SK-N-SH (cell line): ENCODE data around the gene KRT75. TPM values are rescaled to one million over a fixed set of nuclear protein-coding genes. Genes with fewer than 3 reads are reported as not detected.

Source experiments
- CTCF ChIA-PET: fragments of 300-600, 350-600 bp; formaldehyde crosslinking; extraction: SDS; loops from one replicate; lab custom pipeline; 2021; lab: Yijun Ruan, JAX
- POLR2A ChIA-PET: fragments of 350-600 bp; sonication (Branson Sonifier 250); formaldehyde crosslinking; extraction: SDS; loops from one replicate; lab custom pipeline; 2020; ENCODE audit warnings: antibody characterized with exemption, inconsistent platforms; lab: Yijun Ruan, JAX
- DNase-seq: peaks from one replicate; pipeline ENCODE4 v3.0.0; 2012
- H2AFZ ChIP-seq: fragments of 200-600 bp; sonication (generic); 2 replicates; pipeline ENCODE4 v1.8.1; 2016; ENCODE audit warnings: antibody characterized with exemption, mild to moderate bottlenecking, low read depth
- H3F3A ChIP-seq: fragments of 200-600 bp; sonication (generic); replicated peaks from 2 replicates; pipeline ENCODE3; 2016; ENCODE audit warnings: antibody characterized with exemption, mild to moderate bottlenecking; ENCODE audit not compliant: insufficient read depth
- H3K27ac ChIP-seq, 2 experiments: fragments of 200-500 bp in 1 of 2; fragments of 200-600 bp in 1 of 2; sonication (Bioruptor generic) in 1 of 2; sonication (generic), shearing (Covaris generic) in 1 of 2; 2 replicates each; pipeline versions ENCODE4 v1.5.1 to v1.6.1; 2014 to 2016; ENCODE audit warnings: low read depth in 2 of 2, inconsistent platforms in 1 of 2, low read length in 1 of 2, mild to moderate bottlenecking in 1 of 2, mixed read lengths in 1 of 2
- H3K27me3 ChIP-seq: fragments of 200-600 bp; sonication (generic), shearing (Covaris generic); 2 replicates; pipeline ENCODE4 v1.6.1; 2016; ENCODE audit warnings: mixed run types; ENCODE audit not compliant: insufficient read depth
- H3K36me3 ChIP-seq, 2 experiments: fragments of 200-500 bp in 1 of 2; fragments of 200-600 bp in 1 of 2; sonication (Bioruptor generic) in 1 of 2; sonication (generic) in 1 of 2; replicated peaks in 1 of 2; 2 replicates each; pipeline versions ENCODE3 to v1.5.1; 2014 to 2016; ENCODE audit warnings: low read length in 1 of 2, mild to moderate bottlenecking in 1 of 2; ENCODE audit not compliant: insufficient read depth in 2 of 2, control insufficient read depth in 1 of 2
- H3K4me1 ChIP-seq, 2 experiments: fragments of 200-500 bp in 1 of 2; fragments of 200-600 bp in 1 of 2; sonication (Bioruptor generic) in 1 of 2; sonication (generic), shearing (Covaris generic) in 1 of 2; 2 replicates each; pipeline versions ENCODE4 v1.5.1 to v1.6.1; 2014 to 2016; ENCODE audit warnings: low read depth in 1 of 2, low read length in 1 of 2, mixed run types in 1 of 2; ENCODE audit not compliant: insufficient read depth in 2 of 2, control insufficient read depth in 1 of 2
- H3K4me2 ChIP-seq: fragments of 200-600 bp; sonication (generic), shearing (Covaris generic); 2 replicates; pipeline ENCODE4 v1.6.1; 2017; ENCODE audit warnings: mixed run types
- H3K4me3 ChIP-seq, 2 experiments: fragments of 200-500 bp in 1 of 2; fragments of 200-600 bp in 1 of 2; sonication (Bioruptor generic) in 1 of 2; sonication (generic), shearing (Covaris generic) in 1 of 2; 2 replicates each; pipeline versions ENCODE4 v1.5.1 to v1.8.1; 2014 to 2016; ENCODE audit warnings: low read depth in 2 of 2, inconsistent platforms in 1 of 2, low read length in 1 of 2, mild to moderate bottlenecking in 1 of 2, mixed read lengths in 1 of 2, moderate library complexity in 1 of 2
- H3K79me2 ChIP-seq: fragments of 200-600 bp; sonication (generic); 2 replicates; pipeline ENCODE4 v1.8.1; 2017; ENCODE audit warnings: mild to moderate bottlenecking; ENCODE audit not compliant: insufficient read depth
- H3K9ac ChIP-seq: fragments of 200-600 bp; sonication (generic); 2 replicates; pipeline ENCODE4 v1.6.1; 2017; ENCODE audit warnings: mixed run types
- H3K9me2 ChIP-seq: fragments of 200-600 bp; sonication (generic); 2 replicates; pipeline ENCODE4 v1.6.1; 2017; ENCODE audit warnings: mixed run types
- H3K9me3 ChIP-seq: fragments of 200-600 bp; sonication (generic); 2 replicates; pipeline ENCODE4 v1.6.1; 2017; ENCODE audit warnings: mixed run types, mild to moderate bottlenecking, moderate library complexity
- H4K20me1 ChIP-seq: fragments of 200-600 bp; sonication (generic); 2 replicates; pipeline ENCODE4 v1.6.1; 2017; ENCODE audit warnings: mild to moderate bottlenecking, mixed run types; ENCODE audit not compliant: insufficient read depth
- CHD2 ChIP-seq: fragments of 150-350 bp; IDR thresholded peaks from 2 replicates; pipeline ENCODE4 v1.6.1; 2018; ENCODE audit warnings: low read length; ENCODE audit not compliant: partially characterized antibody
- ELF1 ChIP-seq: IDR thresholded peaks from 2 replicates; pipeline ENCODE4 v1.4.0; 2012
- EP300 ChIP-seq, 2 experiments: IDR thresholded peaks; 2 replicates each; pipeline versions ENCODE4 v1.4.0 to v1.6.1; 2012; ENCODE audit warnings: borderline replicate concordance in 1 of 2, low read depth in 1 of 2, low read length in 1 of 2
- FOXM1 ChIP-seq: IDR thresholded peaks from 2 replicates; pipeline ENCODE4 v1.4.0; 2012; ENCODE audit warnings: low read depth, mild to moderate bottlenecking
- GABPA ChIP-seq: IDR thresholded peaks from 2 replicates; pipeline ENCODE4 v1.4.0; 2012; ENCODE audit warnings: low read depth, mild to moderate bottlenecking
- GATA2 ChIP-seq: sonication (generic); formaldehyde crosslinking; IDR thresholded peaks from 2 replicates; pipeline ENCODE4 v1.5.0; 2020; ENCODE audit warnings: mild to moderate bottlenecking, missing genetic modification reagents
- MAX ChIP-seq: IDR thresholded peaks from 2 replicates; pipeline ENCODE4 v1.4.0; 2012; ENCODE audit warnings: low read depth
- MEF2A ChIP-seq: IDR thresholded peaks from 2 replicates; pipeline ENCODE4 v1.4.0; 2012; ENCODE audit warnings: low read depth, borderline replicate concordance
- MXI1 ChIP-seq: IDR thresholded peaks from 2 replicates; pipeline ENCODE4 v1.6.1; 2012; ENCODE audit warnings: mild to moderate bottlenecking, low read depth, low read length, improper control_type of control experiment
- NFIC ChIP-seq: IDR thresholded peaks from 2 replicates; pipeline ENCODE4 v1.4.0; 2012; ENCODE audit warnings: borderline replicate concordance
- NRF1 ChIP-seq: IDR thresholded peaks from 2 replicates; pipeline ENCODE4 v1.6.1; 2012; ENCODE audit warnings: low read depth, mild to moderate bottlenecking, low read length
- PBX3 ChIP-seq: IDR thresholded peaks from 2 replicates; pipeline ENCODE4; 2012
- REST ChIP-seq: IDR thresholded peaks from 2 replicates; pipeline ENCODE4 v1.6.1; 2012; ENCODE audit warnings: mild to moderate bottlenecking, low read depth, low read length, moderate library complexity
- RFX5 ChIP-seq: IDR thresholded peaks from 2 replicates; pipeline ENCODE4 v1.6.1; 2012; ENCODE audit warnings: mild to moderate bottlenecking, improper control_type of control experiment, low read length
- RXRA ChIP-seq: IDR thresholded peaks from 2 replicates; pipeline ENCODE4 v1.4.0; 2012; ENCODE audit warnings: low read depth, mild to moderate bottlenecking, borderline replicate concordance
- SIN3A ChIP-seq: IDR thresholded peaks from 2 replicates; pipeline ENCODE4 v1.6.1; 2012; ENCODE audit warnings: low read depth, mild to moderate bottlenecking, low read length, moderate library complexity, borderline replicate concordance
- TAF1 ChIP-seq: IDR thresholded peaks from 2 replicates; pipeline ENCODE4 v1.6.1; 2012; ENCODE audit warnings: low read depth, mild to moderate bottlenecking, low read length, moderate library complexity, borderline replicate concordance
- TCF12 ChIP-seq: IDR thresholded peaks from 2 replicates; pipeline ENCODE4 v1.4.0; 2012
- TEAD4 ChIP-seq: IDR thresholded peaks from 2 replicates; pipeline ENCODE4 v1.4.0; 2012; ENCODE audit warnings: mild to moderate bottlenecking, borderline replicate concordance; ENCODE audit not compliant: insufficient read depth
- USF1 ChIP-seq: IDR thresholded peaks from 2 replicates; pipeline ENCODE4 v1.4.0; 2012; ENCODE audit warnings: low read depth, borderline replicate concordance
- YY1 ChIP-seq: IDR thresholded peaks from 2 replicates; pipeline ENCODE4 v1.4.0; 2012; ENCODE audit warnings: low read depth, mild to moderate bottlenecking
- ZBTB33 ChIP-seq: IDR thresholded peaks from 2 replicates; pipeline ENCODE4 v1.4.0; 2012; ENCODE audit warnings: low read depth, borderline replicate concordance
- WGBS: methylation state at CpG from one replicate; pipeline ENCODE4 v1.1.6; 2017; ENCODE audit warnings: low lambda C conversion rate; 5-methylcytosine and 5-hydroxymethylcytosine counted together
- polyA plus RNA-seq, 3 experiments: library from polyadenylated mRNA; depleted of rRNA; stranded (reverse); fragments of >200 nt; gene quantifications; 2 replicates each; pipeline ENCODE4 v1.2.3, GENCODE V29; 2012

KRT75 gene
- polyA plus RNA-seq, 1 of the 3 experiments (the other 2 are of a cell fraction): not detected

- TF ChIP-seq USF1 (no peak), TAF1 (no peak), FOXM1 (no peak), GATA2 (no peak), MEF2A (no peak), TEAD4 (no peak), RXRA (no peak), GABPA (no peak), ZBTB33 (no peak), PBX3 (no peak)
- TF ChIP-seq, all 33 proteins: peak for 0
Measured at GRCh38 chr12:52398176-52398575, 36.0 kb downstream of the KRT75 start (continued).

- POLR2A ChIA-PET: no interaction called here
- Histone ChIP-seq H3K4me2 (no peak overlapping the region), H3F3A (no peaks in the 10 kb centered on the region), H3K27me3 (peaks cover 37% of the 10 kb centered on the region; the same call in 1 of the 2 replicates), H3K79me2 (no peaks in the 10 kb centered on the region), H4K20me1 (no peaks in the 10 kb centered on the region), H3K36me3 (no peaks in the 10 kb centered on the region), H3K4me3 (no peak overlapping the region), H3K9ac (no peak overlapping the region), H2AFZ (no peak overlapping the region), H3K27ac (no peak overlapping the region), H3K4me1 (peaks cover 0 to under 1% of the 10 kb centered on the region in 2 experiments; a peak in 1 of 4 replicates), H3K9me3 (no peaks in the 10 kb centered on the region), H3K9me2 (no peaks in the 10 kb centered on the region)
- CTCF ChIA-PET: interaction anchor here (0.8 to 1.2 kb wide), 3 partner anchors 8 to 584 kb away, joined by 3 to 5 read pairs (median 4); no protein-coding TSS in a partner anchor
- DNase-seq: no peak
- WGBS: 51% methylated on average over 8 of the region's 8 CpGs
- TF ChIP-seq NFIC (no peak), NRF1 (no peak), SIN3A (no peak), USF1 (no peak), TCF12 (no peak), ELF1 (no peak), MEF2A (no peak), REST (no peak), MXI1 (no peak), YY1 (no peak), EP300 (IDR thresholded peaks at IDR 0.05; ENCODE audit: borderline replicate concordance in 1 of 2, low read depth in 1 of 2, low read length in 1 of 2) (no peak), MAX (no peak), RXRA (no peak), RFX5 (no peak), CHD2 (no peak), FOXM1 (no peak)
Measured at GRCh38 chr12:52396656-52397055, 37.5 kb downstream of the KRT75 start.
